ENCODE results near the gene ALG11.
"Not testable (repeated sequence)": the region's sequence is repeated elsewhere in the genome, so short reads cannot be mapped to it uniquely, and the experiment has no call there.

Gene ALG11

DNA sequence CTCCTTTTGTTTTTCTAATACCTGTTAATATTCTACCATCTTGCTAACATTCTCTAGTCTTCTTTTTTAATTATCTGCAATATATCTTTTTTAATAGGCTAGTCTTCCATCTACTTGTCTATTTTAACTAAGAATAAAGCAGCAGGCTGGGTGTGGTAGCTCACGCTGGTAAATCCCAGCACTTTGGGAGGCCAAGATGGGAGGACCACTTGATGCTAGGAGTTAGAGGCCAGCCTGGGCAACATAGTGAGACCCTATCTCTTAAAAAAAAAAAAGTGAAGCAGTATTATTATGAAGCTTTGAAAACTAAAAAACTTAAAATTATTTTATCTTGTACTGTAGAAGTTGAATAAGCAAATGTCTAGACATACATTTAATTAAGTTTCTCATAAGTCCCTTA lies 15.6 kb downstream of the ALG11 start:
- H3K9ac ChIP-seq (ENCODE audit: low read length in 2 of 2) = no peak overlapping the region
- peaks cover 15 to 16% of the 10 kb centered on the region in 2 donors for H3K36me3 ChIP-seq (ENCODE audit: control insufficient read depth in 2 of 2, insufficient read depth in 2 of 2, low read length in 2 of 2)
- no peaks in the 10 kb centered on the region for H3K4me1 ChIP-seq (ENCODE audit: control insufficient read depth, insufficient read depth, low read length)
- no peaks in the 10 kb centered on the region for H3K9me3 ChIP-seq (ENCODE audit: control insufficient read depth in 2 of 2, low read length in 2 of 2)
- H3K27me3 ChIP-seq (ENCODE audit: control insufficient read depth in 1 of 2, insufficient read depth in 2 of 2, low read length in 2 of 2) = no peaks in the 10 kb centered on the region
- no peak overlapping the region for H3K4me3 ChIP-seq (ENCODE audit: low read length in 2 of 2)
- H3K27ac ChIP-seq (ENCODE audit: low read length) = no peak overlapping the region

DNA sequence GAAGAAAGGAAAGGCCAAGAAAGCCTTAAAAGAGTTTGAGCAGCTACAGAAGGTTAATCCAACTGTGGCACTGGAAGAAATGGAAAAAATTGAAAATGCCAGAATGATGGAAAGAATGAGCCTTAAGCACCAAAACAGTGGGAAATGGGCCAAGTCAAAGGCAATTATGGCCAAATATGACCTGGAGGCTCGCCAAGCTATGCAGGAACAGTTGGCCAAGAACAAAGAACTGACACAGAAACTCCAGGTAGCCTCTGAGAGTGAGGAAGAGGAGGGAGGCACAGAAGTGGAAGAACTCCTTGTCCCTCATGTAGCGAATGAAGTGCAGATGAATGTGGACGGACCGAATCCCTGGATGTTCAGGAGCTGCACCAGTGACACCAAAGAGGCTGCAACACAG lies 17.4 kb downstream of the ALG11 start:
- Histone ChIP-seq H3K4me3 (ENCODE audit: low read length in 2 of 2) (no peak overlapping the region), H3K27ac (ENCODE audit: low read length) (no peak overlapping the region), H3K9me3 (ENCODE audit: control insufficient read depth in 2 of 2, low read length in 2 of 2) (no peaks in the 10 kb centered on the region), H3K9ac (ENCODE audit: low read length in 2 of 2) (no peak overlapping the region), H3K4me1 (ENCODE audit: control insufficient read depth, insufficient read depth, low read length) (no peaks in the 10 kb centered on the region), H3K27me3 (ENCODE audit: control insufficient read depth in 1 of 2, insufficient read depth in 2 of 2, low read length in 2 of 2) (no peaks in the 10 kb centered on the region), H3K36me3 (ENCODE audit: control insufficient read depth in 2 of 2, insufficient read depth in 2 of 2, low read length in 2 of 2) (peaks cover 11 to 12% of the 10 kb centered on the region in 2 donors)

DNA sequence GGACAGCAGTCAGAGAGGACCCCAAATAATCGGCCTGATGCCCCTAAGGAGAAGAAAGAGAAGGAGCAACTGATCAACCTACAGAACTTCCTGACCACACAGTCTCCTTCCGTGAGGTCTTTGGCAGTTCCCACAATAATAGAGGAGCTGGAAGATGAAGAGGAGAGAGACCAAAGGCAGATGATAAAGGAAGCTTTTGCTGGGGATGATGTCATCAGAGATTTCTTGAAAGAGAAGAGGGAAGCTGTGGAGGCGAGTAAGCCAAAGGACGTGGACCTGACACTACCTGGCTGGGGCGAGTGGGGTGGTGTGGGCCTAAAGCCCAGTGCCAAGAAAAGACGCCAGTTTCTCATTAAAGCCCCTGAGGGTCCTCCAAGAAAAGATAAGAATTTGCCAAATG lies 18.2 kb downstream of the ALG11 start:
- not testable (repeated sequence) for H3K4me3 ChIP-seq (ENCODE audit: low read length in 2 of 2)

GRCh38 chr13:52033039-52033438 lies 20.8 kb downstream of the ALG11 start:
- Histone ChIP-seq H3K9ac (ENCODE audit: low read length in 2 of 2) (no peak overlapping the region), H3K9me3 (ENCODE audit: control insufficient read depth in 2 of 2, low read length in 2 of 2) (no peaks in the 10 kb centered on the region), H3K4me3 (ENCODE audit: low read length in 2 of 2) (no peak overlapping the region), H3K27me3 (ENCODE audit: control insufficient read depth in 1 of 2, insufficient read depth in 2 of 2, low read length in 2 of 2) (no peaks in the 10 kb centered on the region), H3K36me3 (ENCODE audit: control insufficient read depth in 2 of 2, insufficient read depth in 2 of 2, low read length in 2 of 2) (peaks cover 2 to 3% of the 10 kb centered on the region in 2 donors), H3K4me1 (ENCODE audit: control insufficient read depth, insufficient read depth, low read length) (no peaks in the 10 kb centered on the region), H3K27ac (ENCODE audit: low read length) (no peak overlapping the region)

More for the DNA sequence above, 18.2 kb downstream of the ALG11 start:
- H3K9ac ChIP-seq (ENCODE audit: low read length in 2 of 2); H3K36me3 ChIP-seq (ENCODE audit: control insufficient read depth in 2 of 2, insufficient read depth in 2 of 2, low read length in 2 of 2); H3K9me3 ChIP-seq (ENCODE audit: control insufficient read depth in 2 of 2, low read length in 2 of 2); H3K27me3 ChIP-seq (ENCODE audit: control insufficient read depth in 1 of 2, insufficient read depth in 2 of 2, low read length in 2 of 2); H3K4me1 ChIP-seq (ENCODE audit: control insufficient read depth, insufficient read depth, low read length); H3K27ac ChIP-seq (ENCODE audit: low read length): not testable (repeated sequence)

GRCh38 chr13:52034616-52035226 lies 22.5 kb downstream of the ALG11 start:
- H3K27me3 ChIP-seq (ENCODE audit: control insufficient read depth in 1 of 2, insufficient read depth in 2 of 2, low read length in 2 of 2) = no peaks in the 10 kb centered on the region
- no peak overlapping the region for H3K9ac ChIP-seq (ENCODE audit: low read length in 2 of 2)
- no peaks in the 10 kb centered on the region for H3K36me3 ChIP-seq (ENCODE audit: control insufficient read depth in 2 of 2, insufficient read depth in 2 of 2, low read length in 2 of 2)
- no peak overlapping the region for H3K4me3 ChIP-seq (ENCODE audit: low read length in 2 of 2)
- H3K9me3 ChIP-seq (ENCODE audit: control insufficient read depth in 2 of 2, low read length in 2 of 2) = no peaks in the 10 kb centered on the region
- no peaks in the 10 kb centered on the region for H3K4me1 ChIP-seq (ENCODE audit: control insufficient read depth, insufficient read depth, low read length)
- H3K27ac ChIP-seq (ENCODE audit: low read length) = no peak overlapping the region

- Histone ChIP-seq H3K4me3 (ENCODE audit: low read length in 2 of 2) (no peak overlapping the region), H3K27ac (ENCODE audit: low read length) (no peak overlapping the region), H3K4me1 (ENCODE audit: control insufficient read depth, insufficient read depth, low read length) (no peaks in the 10 kb centered on the region), H3K9me3 (ENCODE audit: control insufficient read depth in 2 of 2, low read length in 2 of 2) (no peaks in the 10 kb centered on the region), H3K36me3 (ENCODE audit: control insufficient read depth in 2 of 2, insufficient read depth in 2 of 2, low read length in 2 of 2) (no peaks in the 10 kb centered on the region), H3K9ac (ENCODE audit: low read length in 2 of 2) (no peak overlapping the region), H3K27me3 (ENCODE audit: control insufficient read depth in 1 of 2, insufficient read depth in 2 of 2, low read length in 2 of 2) (no peaks in the 10 kb centered on the region)
Measured at GRCh38 chr13:52036037-52036436, 23.8 kb downstream of the ALG11 start.

GRCh38 chr13:52043675-52044074 lies 31.5 kb downstream of the ALG11 start:
- Histone ChIP-seq H3K36me3 (ENCODE audit: control insufficient read depth in 2 of 2, insufficient read depth in 2 of 2, low read length in 2 of 2) (no peaks in the 10 kb centered on the region), H3K27ac (ENCODE audit: low read length) (no peak overlapping the region), H3K9ac (ENCODE audit: low read length in 2 of 2) (no peak overlapping the region), H3K9me3 (ENCODE audit: control insufficient read depth in 2 of 2, low read length in 2 of 2) (no peaks in the 10 kb centered on the region), H3K4me1 (ENCODE audit: control insufficient read depth, insufficient read depth, low read length) (no peaks in the 10 kb centered on the region), H3K27me3 (ENCODE audit: control insufficient read depth in 1 of 2, insufficient read depth in 2 of 2, low read length in 2 of 2) (no peaks in the 10 kb centered on the region), H3K4me3 (ENCODE audit: low read length in 2 of 2) (no peak overlapping the region)

DNA sequence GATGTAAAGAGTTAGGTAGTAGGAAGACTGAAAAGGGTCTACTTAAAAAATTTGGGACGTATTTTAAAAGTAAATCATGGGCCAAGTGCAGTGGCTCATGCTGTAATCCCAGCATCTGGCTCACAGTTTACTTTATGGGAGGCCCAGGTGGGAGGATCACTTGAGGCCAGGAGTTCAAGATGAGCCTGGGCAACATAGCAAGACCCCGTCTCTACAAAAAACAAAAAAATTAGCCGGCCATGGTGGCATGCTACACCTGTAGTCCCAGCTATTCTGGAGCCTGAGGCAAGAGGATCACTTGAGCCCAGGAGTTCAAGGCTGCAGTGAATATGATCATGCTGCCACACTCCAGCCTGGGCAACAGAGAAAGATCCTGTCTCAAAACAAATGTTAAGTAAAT lies 35.3 kb downstream of the ALG11 start:
- Histone ChIP-seq H3K4me3 (ENCODE audit: low read length in 2 of 2) (no peak overlapping the region), H3K4me1 (ENCODE audit: control insufficient read depth, insufficient read depth, low read length) (no peaks in the 10 kb centered on the region), H3K36me3 (ENCODE audit: control insufficient read depth in 2 of 2, insufficient read depth in 2 of 2, low read length in 2 of 2) (no peaks in the 10 kb centered on the region), H3K9me3 (ENCODE audit: control insufficient read depth in 2 of 2, low read length in 2 of 2) (no peaks in the 10 kb centered on the region), H3K9ac (ENCODE audit: low read length in 2 of 2) (no peak overlapping the region), H3K27ac (ENCODE audit: low read length) (no peak overlapping the region), H3K27me3 (ENCODE audit: control insufficient read depth in 1 of 2, insufficient read depth in 2 of 2, low read length in 2 of 2) (no peaks in the 10 kb centered on the region)

DNA sequence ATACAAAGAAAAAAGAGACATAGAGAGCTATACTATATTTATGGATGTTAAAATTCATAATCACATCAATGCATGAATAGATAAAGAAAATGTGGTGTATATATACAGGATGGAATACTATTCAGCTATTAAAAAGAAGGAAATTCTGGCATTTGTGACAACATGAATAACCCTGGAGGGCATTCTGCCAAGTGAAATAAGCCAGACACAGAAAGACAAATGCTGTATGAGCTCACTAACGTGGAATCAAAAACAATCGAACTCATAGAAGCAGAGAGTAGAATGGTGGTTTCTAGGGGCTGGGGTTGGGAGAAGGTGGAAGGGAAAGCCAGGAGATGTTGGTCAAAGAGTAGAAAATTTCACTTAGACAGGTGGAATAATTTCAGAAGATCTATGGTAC lies 36.3 kb downstream of the ALG11 start:
- no peak overlapping the region for H3K4me3 ChIP-seq (ENCODE audit: low read length in 2 of 2)
- no peaks in the 10 kb centered on the region for H3K9me3 ChIP-seq (ENCODE audit: control insufficient read depth in 2 of 2, low read length in 2 of 2)
- no peak overlapping the region for H3K27ac ChIP-seq (ENCODE audit: low read length)
- no peaks in the 10 kb centered on the region for H3K4me1 ChIP-seq (ENCODE audit: control insufficient read depth, insufficient read depth, low read length)
- H3K27me3 ChIP-seq (ENCODE audit: control insufficient read depth in 1 of 2, insufficient read depth in 2 of 2, low read length in 2 of 2) = no peaks in the 10 kb centered on the region
- no peak overlapping the region for H3K9ac ChIP-seq (ENCODE audit: low read length in 2 of 2)
- H3K36me3 ChIP-seq (ENCODE audit: control insufficient read depth in 2 of 2, insufficient read depth in 2 of 2, low read length in 2 of 2) = no peaks in the 10 kb centered on the region

GRCh38 chr13:52051400-52051799 lies 39.2 kb downstream of the ALG11 start:
- no peak overlapping the region for H3K27ac ChIP-seq (ENCODE audit: low read length)
- H3K9ac ChIP-seq (ENCODE audit: low read length in 2 of 2) = no peak overlapping the region
- no peaks in the 10 kb centered on the region for H3K36me3 ChIP-seq (ENCODE audit: control insufficient read depth in 2 of 2, insufficient read depth in 2 of 2, low read length in 2 of 2)
- H3K9me3 ChIP-seq (ENCODE audit: control insufficient read depth in 2 of 2, low read length in 2 of 2) = no peaks in the 10 kb centered on the region
- no peak overlapping the region for H3K4me3 ChIP-seq (ENCODE audit: low read length in 2 of 2)
- H3K27me3 ChIP-seq (ENCODE audit: control insufficient read depth in 1 of 2, insufficient read depth in 2 of 2, low read length in 2 of 2) = no peaks in the 10 kb centered on the region
- H3K4me1 ChIP-seq (ENCODE audit: control insufficient read depth, insufficient read depth, low read length) = no peaks in the 10 kb centered on the region

DNA sequence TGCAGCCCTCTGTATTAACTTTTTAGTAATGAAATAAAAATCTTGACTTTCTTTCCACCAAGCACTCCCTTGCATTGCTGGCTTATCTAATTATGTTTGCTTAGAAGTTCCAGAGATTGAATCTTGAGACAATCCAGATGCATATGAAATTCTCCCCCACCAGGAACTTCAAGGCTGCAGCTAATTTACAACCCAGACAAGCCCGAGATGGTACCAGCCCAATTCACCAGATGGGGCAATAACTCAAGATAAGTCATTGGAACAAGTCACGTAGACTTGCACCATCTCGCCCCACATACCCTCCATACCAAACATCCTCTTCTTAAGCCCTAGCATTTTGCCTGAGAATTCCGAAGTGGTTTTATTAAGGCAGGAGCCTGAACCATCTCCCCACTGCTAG lies 41.3 kb downstream of the ALG11 start:
- Histone ChIP-seq H3K27ac (ENCODE audit: low read length) (no peak overlapping the region), H3K4me3 (ENCODE audit: low read length in 2 of 2) (no peak overlapping the region), H3K9ac (ENCODE audit: low read length in 2 of 2) (no peak overlapping the region), H3K27me3 (ENCODE audit: control insufficient read depth in 1 of 2, insufficient read depth in 2 of 2, low read length in 2 of 2) (no peaks in the 10 kb centered on the region), H3K4me1 (ENCODE audit: control insufficient read depth, insufficient read depth, low read length) (no peaks in the 10 kb centered on the region), H3K9me3 (ENCODE audit: control insufficient read depth in 2 of 2, low read length in 2 of 2) (no peaks in the 10 kb centered on the region), H3K36me3 (ENCODE audit: control insufficient read depth in 2 of 2, insufficient read depth in 2 of 2, low read length in 2 of 2) (no peaks in the 10 kb centered on the region)

Measured in stomach smooth muscle (tissue), 2 donors.